Measurements from ENCODE around the gene VASH1. TPM values are rescaled to one million over a fixed set of nuclear protein-coding genes. Genes with fewer than 3 reads are reported as not detected.

VASH1 gene
- total and polyA plus RNA-seq, 12 donors, result 9.1 to 20.2 (median 13.4) TPM

GRCh38 chr14:76832503-76832988 is 71.3 kb downstream of the VASH1 start:
- H3K27ac ChIP-seq, result peak overlapping the region in 3 of 10 donors; percentile 21 to 72 (median 35)
- intact Hi-C loops (cut with DNase I), result no loop called here
- H3K27me3 ChIP-seq, result no peaks in the 10 kb centered on the region
- TF ChIP-seq CTCF (IDR thresholded peaks at IDR 0.05), result no peak
- WGBS, 2 donors, result 58 to 77% methylated on average over 1 of the region's 1 CpG
- H3K4me3 ChIP-seq, result no peak overlapping the region
- peaks cover 0 to 58% (median 22%) of the 10 kb centered on the region in 9 donors for H3K4me1 ChIP-seq
- peaks cover 0 to 18% (median 0%) of the 10 kb centered on the region in 9 donors for H3K36me3 ChIP-seq
- DNase-seq (no peak), ATAC-seq (peak in 4 of 8 donors; percentile 17 to 72 (median 37))
- peaks cover 0 to 7% (median 0%) of the 10 kb centered on the region in 11 donors for H3K9me3 ChIP-seq

Other genes starting within 250 kb of the VASH1 start
- gene ANGEL1, start 51.4 kb downstream of the VASH1 start, total RNA-seq, result 10 to 100 TPM in 8 of 10 donors, 1 to 10 TPM in 2; 9.2 to 17.1 (median 12.9) TPM
- gene ANGEL1, start 51.4 kb downstream of the VASH1 start, polyA plus RNA-seq, result 1 to 10 TPM; 5.5 to 9.9 TPM
- gene LRRC74A, start 64.9 kb downstream of the VASH1 start, total RNA-seq, result not detected
- gene LRRC74A, start 64.9 kb downstream of the VASH1 start, polyA plus RNA-seq, result not detected